GDM1 (cell line): ENCODE measurements around the gene FAM209A.
"Not testable (repeated sequence)": the region's sequence is repeated elsewhere in the genome, so short reads cannot be mapped to it uniquely, and the experiment has no call there.

Experiments
- DNase-seq: peaks from one replicate; lab custom pipeline; 2025; lab: John Stamatoyannopoulos, UW

FAM209A gene

GRCh38 chr20:56524444-56524843 is at the start of gene FAM209A:
FAM209A (plus strand) TSS chr20:56524744; CDS start chr20:56524809, 65 bp downstream.
- not testable (repeated sequence) for DNase-seq

GRCh38 chr20:56483970-56484369 is 40.6 kb upstream of the FAM209A start:
- peak; percentile 49 for DNase-seq

- DNase-seq = no peak
Observed at GRCh38 chr20:56487216-56487615, 37.3 kb upstream of the FAM209A start.

DNA sequence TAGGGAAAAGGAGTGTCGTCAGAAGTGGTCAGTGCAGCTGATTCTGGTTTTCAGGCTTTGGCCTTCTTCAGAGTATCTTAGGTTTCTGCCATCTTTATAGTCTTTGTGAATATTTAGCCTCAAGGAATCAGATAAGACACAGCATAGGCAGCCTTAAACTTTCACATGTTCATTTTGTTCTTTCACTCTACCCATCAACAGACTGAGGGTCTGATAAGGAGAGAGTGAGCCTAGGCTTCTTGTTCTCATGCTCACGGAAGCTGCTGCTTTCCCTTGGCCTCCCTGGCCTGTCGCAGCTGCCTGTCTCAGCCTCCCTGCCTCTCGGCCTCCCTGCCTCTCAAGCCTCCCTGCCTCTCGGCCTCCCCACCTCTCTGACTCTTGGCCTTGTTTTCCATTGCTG is 36.0 kb upstream of the FAM209A start:
- DNase-seq = no peak

- no peak for DNase-seq
Observed at GRCh38 chr20:56501116-56501515, 23.4 kb upstream of the FAM209A start.

- DNase-seq = no peak
Observed at GRCh38 chr20:56503916-56504315, 20.6 kb upstream of the FAM209A start.

- DNase-seq = no peak
Observed at GRCh38 chr20:56504373-56505005, 20.1 kb upstream of the FAM209A start.

DNA sequence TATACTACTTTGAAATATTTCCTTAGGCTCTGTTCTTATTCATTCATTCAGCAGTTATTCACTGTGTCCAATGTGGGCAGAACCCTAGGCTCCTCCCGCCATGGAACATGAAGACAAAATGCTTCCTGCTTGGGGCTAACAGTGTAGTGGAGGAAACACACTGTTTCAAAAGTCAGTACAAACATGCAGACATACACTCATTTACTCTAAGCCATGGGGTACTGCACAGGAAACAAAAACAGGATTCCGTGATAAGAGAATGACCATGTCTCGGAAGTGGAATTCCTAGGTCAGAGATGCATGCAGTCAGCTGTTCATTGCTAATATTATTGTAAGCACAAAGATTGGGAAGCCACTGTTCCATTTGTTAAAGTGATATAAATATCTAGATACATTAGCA is 18.4 kb upstream of the FAM209A start:
- no peak for DNase-seq

- no peak for DNase-seq
Observed at GRCh38 chr20:56511926-56512325, 12.6 kb upstream of the FAM209A start.

GRCh38 chr20:56513161-56514150 is 11.1 kb upstream of the FAM209A start:
- no peak for DNase-seq

- no peak for DNase-seq
Observed at GRCh38 chr20:56516631-56517030, 7.9 kb upstream of the FAM209A start.

GRCh38 chr20:56517211-56517610 is 7.3 kb upstream of the FAM209A start:
- no peak for DNase-seq

- DNase-seq = no peak
Observed at GRCh38 chr20:56517641-56518040, 6.9 kb upstream of the FAM209A start.

DNA sequence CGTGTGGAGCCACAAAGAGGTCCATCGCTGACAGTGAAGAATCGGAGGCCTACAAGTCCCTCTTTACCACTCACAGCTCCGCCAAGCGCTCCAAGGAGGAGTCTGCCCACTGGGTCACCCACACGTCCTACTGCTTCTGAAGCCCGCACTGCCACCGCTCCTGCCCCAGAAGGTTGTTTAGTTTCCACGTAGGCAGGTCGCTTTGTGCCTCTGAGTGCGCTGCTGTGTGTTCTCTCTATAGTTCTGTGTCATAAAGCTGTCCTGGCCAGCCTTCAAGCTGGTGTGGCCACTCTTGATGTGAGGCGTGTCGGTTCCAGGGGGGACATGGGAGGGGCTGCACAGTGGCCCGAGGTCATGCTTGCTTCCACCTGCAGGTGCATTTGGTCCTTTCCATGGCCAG is 6.4 kb upstream of the FAM209A start:
- no peak for DNase-seq

DNA sequence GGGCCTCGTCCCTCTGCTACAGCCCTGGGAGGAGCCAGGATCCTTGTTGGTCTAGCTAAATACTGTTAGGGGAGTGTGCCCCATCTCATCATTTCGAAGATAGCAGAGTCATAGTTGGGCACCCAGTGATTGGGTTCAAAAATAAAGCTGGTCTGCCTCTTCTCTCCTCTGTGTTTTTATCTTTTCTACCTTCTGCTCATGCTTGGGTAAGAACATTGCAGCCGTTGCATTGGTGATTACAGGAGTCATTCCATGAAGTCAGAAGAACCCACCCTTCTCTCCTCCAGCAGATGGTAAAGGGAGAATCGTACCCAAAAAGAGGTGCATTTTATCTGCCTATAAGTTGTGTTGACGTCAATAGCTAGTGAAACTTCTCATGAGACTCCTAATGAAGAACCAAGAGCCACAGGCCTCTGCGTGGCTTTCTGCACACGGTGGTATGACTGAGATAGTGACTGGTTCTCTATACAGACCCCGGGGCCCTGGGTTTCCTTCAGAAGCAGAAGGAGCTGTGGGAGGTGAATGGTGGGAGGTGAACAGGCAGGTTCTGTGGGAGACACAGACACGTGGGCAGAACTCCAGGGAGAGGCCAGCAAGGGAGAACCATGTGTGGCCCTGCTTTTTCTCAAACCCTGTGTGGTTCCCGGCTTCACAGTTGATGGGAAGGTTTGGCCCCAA is 5.7 kb upstream of the FAM209A start:
- no peak for DNase-seq

- DNase-seq = no peak
Observed at GRCh38 chr20:56519551-56519950, 5.0 kb upstream of the FAM209A start.

GRCh38 chr20:56520180-56520579 is 4.4 kb upstream of the FAM209A start:
- DNase-seq = no peak

DNA sequence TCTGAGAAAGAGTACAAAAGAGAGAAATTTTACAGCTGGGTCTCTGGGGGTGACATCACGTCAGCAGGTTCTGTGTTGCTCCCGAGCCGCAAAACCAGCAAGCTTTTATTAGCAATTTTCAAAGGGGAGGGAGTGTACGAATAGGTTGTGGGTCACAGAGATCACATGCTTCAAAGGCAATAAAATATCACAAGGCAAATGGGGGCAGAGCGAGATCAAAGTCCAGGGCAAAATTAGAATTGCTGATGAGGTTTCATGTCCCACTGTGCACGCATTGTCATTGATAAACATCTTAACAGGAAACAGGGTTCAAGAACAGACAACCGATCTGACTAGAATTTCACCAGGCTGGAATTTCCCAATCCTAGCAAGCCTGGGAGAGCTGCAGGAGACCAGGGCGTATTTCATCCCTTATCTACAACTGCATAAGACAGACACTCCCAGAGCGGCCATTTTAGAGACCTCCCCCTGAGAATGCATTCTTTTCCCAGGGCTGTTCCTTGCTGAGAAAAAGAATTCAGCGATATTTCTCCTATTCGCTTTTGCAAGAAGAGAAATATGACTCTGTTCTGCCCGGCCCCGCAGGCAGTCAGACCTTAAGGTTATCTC is 3.7 kb upstream of the FAM209A start:
- DNase-seq = not testable (repeated sequence)

DNA sequence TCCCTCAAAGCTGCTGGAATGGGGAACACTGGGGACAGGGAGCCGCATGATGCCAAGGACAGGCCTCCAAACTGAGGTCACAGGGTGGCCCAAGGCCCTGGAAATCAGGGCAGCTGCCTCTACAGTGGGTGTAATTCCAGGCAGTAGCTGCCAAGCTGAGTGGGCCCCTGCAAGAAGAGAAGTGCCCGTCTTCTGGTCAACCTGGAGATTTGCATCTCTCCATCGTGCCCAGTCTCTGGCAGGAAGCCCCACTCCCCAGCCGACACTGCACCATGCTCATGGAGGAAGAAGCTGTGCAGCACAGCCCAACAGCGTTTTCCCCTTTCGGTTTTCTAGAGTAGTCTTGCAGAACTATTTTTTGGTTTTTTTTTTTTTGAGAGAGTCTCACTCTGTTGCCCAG is 2.2 kb upstream of the FAM209A start:
- no peak for DNase-seq

GRCh38 chr20:56527521-56527920 is 3.0 kb downstream of the FAM209A start:
- DNase-seq = no peak

- DNase-seq = not testable (repeated sequence)
Observed at GRCh38 chr20:56532946-56533345, 8.4 kb downstream of the FAM209A start, which contains the start of gene FAM209B. FAM209B (plus strand) TSS chr20:56533246; CDS start chr20:56533342, 96 bp downstream.

DNA sequence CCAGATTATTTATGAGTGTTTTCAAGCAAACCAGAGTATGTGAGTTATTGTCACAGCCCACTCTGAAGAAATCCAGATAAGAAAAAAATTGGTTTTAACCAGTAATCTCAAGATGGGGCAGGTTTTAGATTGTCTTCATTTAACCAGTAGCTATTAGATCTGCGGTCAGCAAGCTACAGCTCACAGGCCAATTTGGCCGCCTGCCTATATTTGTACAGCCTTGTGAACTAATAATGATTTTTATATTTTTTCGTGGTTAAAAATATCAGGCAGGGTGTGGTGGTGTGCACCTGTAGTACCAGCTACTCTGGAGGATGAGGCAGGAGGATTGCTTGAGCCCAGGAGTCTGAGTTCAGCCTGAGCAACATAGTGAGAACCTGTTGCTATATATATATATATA is 13.5 kb downstream of the FAM209A start:
- DNase-seq = no peak
